ENCODE measurements around the gene TIRAP. TPM values are rescaled to one million over a fixed set of nuclear protein-coding genes. Genes with fewer than 3 reads are reported as not detected.

Gene TIRAP
- total RNA-seq, 1 donor from 2014 or later, result 16.9 TPM

DNA sequence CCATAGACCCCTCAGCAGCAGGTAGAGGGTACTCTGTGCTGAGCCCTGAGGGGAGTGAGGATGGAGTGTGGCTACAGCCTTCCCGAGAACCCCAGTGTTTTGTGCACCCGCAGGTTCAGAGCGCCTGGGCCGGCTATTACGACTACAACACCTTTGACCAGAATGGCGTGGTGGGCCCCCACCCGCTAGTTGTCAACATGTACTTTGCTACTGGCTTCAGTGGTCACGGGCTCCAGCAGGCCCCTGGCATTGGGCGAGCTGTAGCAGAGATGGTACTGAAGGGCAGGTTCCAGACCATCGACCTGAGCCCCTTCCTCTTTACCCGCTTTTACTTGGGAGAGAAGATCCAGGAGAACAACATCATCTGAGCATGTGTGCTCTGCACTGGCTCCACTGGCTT, 5.6 kb upstream of the TIRAP start:
- Histone ChIP-seq H3K4me1 (peaks cover 10% of the 10 kb centered on the region), H3K27me3 (no peaks in the 10 kb centered on the region), H3K27ac (no peak overlapping the region), H3K36me3 (peaks cover 0 to 5% of the 10 kb centered on the region in 2 donors), H3K9me3 (no peaks in the 10 kb centered on the region), H3K4me3 (no peak overlapping the region)
- no peak for DNase-seq (ENCODE audit: extremely low spot score in 2 of 2)
- TF ChIP-seq CTCF (IDR thresholded peaks at IDR 0.05), result no peak
- no peak for TF ChIP-seq POLR2AphosphoS5 (IDR thresholded peaks at IDR 0.05; ENCODE audit: insufficient read depth in 1 of 2, low read depth in 1 of 2)
- TF ChIP-seq POLR2A (IDR thresholded peaks at IDR 0.05), result no peak
- intact Hi-C loops (cut with DNase I), result no loop called here

DNA sequence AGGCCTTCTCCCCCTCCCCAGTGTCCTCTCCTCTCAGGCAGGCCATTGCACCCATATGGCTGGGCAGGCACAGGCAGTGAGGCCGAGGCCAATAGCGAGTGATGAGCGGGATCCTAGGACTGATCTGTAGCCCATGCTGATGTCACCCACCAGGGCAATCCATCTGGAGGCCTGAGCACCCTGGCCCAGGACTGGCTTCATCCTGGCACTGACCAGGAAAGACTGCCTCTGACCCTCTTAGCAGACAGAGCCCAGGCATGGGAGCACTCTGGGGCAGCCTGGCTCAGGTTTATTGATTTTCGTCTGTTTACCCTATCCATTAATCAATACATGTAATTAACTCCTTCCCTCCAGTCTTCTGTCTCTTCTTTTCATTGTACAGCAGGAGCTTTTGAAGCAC, 5.1 kb upstream of the TIRAP start:
- H3K27me3 ChIP-seq, result no peaks in the 10 kb centered on the region
- no peaks in the 10 kb centered on the region for H3K9me3 ChIP-seq
- intact Hi-C loops (cut with DNase I), result no loop called here
- no peak overlapping the region for H3K4me3 ChIP-seq
- H3K36me3 ChIP-seq, result peaks cover 0 to 5% of the 10 kb centered on the region in 2 donors
- H3K4me1 ChIP-seq, result peaks cover 10% of the 10 kb centered on the region
- DNase-seq (ENCODE audit: extremely low spot score in 2 of 2), result no peak
- no peak overlapping the region for H3K27ac ChIP-seq
- TF ChIP-seq POLR2AphosphoS5 (IDR thresholded peaks at IDR 0.05; ENCODE audit: insufficient read depth in 1 of 2, low read depth in 1 of 2) (no peak), POLR2A (IDR thresholded peaks at IDR 0.05) (no peak), CTCF (IDR thresholded peaks at IDR 0.05) (no peak)

DNA sequence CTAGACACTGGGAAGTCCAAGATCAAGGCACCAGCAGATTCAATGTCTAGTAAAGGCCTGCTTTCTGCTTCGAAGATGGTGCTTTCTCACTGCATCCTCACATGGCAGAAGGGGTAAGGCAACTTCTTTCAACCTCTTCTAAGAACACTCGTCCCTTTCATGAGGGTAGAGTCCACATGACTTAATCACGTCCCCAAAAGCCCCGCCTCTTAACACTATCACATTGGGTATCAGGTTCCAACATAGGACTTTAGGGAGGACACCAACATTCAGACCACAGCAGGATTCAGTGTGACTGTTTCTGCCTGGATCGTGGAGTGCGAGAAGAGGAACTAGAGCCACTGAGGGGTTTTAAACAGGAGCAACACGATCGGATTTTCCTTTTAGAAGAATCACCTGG, 3.7 kb upstream of the TIRAP start:
- no peaks in the 10 kb centered on the region for H3K36me3 ChIP-seq
- H3K9me3 ChIP-seq, result no peaks in the 10 kb centered on the region
- H3K4me3 ChIP-seq, result no peak overlapping the region
- TF ChIP-seq CTCF (IDR thresholded peaks at IDR 0.05) (no peak), POLR2AphosphoS5 (IDR thresholded peaks at IDR 0.05; ENCODE audit: insufficient read depth in 1 of 2, low read depth in 1 of 2) (no peak), POLR2A (IDR thresholded peaks at IDR 0.05) (no peak)
- intact Hi-C loops (cut with DNase I), result no loop called here
- no peak for DNase-seq (ENCODE audit: extremely low spot score in 2 of 2)
- H3K4me1 ChIP-seq, result peaks cover 18% of the 10 kb centered on the region
- H3K27ac ChIP-seq, result no peak overlapping the region
- H3K27me3 ChIP-seq, result no peaks in the 10 kb centered on the region

DNA sequence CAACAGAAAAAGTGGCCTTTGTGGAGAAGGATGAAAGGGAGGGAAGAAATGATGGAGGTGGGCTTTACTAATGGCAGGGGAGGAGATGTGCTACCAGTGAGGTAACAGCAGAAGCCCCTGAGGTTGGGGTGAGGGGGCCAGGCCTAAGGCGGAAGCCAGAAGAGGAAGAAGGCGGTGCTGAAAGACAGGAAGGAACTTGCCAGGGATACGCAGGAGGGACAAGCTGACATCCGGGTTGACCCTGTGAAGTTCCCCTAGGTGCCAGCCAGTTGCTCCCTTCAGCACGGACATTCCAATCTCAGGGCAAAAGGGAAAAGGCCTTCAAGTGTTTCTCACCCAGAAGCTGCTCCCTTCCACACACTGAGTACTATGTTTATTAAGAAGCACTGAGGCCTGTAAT, 2.3 kb upstream of the TIRAP start:
- no peak overlapping the region for H3K4me3 ChIP-seq
- TF ChIP-seq POLR2A (IDR thresholded peaks at IDR 0.05), result no peak
- no peak for TF ChIP-seq CTCF (IDR thresholded peaks at IDR 0.05)
- TF ChIP-seq POLR2AphosphoS5 (IDR thresholded peaks at IDR 0.05; ENCODE audit: insufficient read depth in 1 of 2, low read depth in 1 of 2), result no peak
- peaks cover 25% of the 10 kb centered on the region for H3K4me1 ChIP-seq
- DNase-seq (ENCODE audit: extremely low spot score in 2 of 2), result no peak
- H3K9me3 ChIP-seq, result no peaks in the 10 kb centered on the region
- intact Hi-C loops (cut with DNase I), result no loop called here
- no peak overlapping the region for H3K27ac ChIP-seq
- H3K36me3 ChIP-seq, result no peaks in the 10 kb centered on the region
- no peaks in the 10 kb centered on the region for H3K27me3 ChIP-seq

DNA sequence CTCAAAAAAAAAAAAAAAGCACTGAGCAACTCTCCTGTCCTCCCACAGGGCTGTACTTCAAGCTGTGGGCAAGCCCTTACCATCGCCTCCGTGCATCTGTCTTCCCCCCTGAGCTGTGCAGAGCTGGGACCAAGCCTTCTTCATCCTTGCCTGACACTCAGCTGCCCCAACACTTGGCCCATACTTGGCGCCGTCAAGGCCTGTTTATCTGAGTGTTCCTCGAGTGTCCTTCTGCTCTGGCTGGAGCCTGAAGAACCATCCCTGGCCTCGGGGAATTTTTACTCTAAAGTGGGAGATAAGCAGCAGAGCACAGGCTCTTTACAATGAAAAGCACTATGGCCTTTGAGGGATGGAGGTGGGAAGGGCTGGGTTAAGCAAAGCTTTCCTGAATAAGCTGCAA, 1.6 kb upstream of the TIRAP start:
- DNase-seq (ENCODE audit: extremely low spot score in 2 of 2), result no peak
- no peaks in the 10 kb centered on the region for H3K27me3 ChIP-seq
- no peaks in the 10 kb centered on the region for H3K36me3 ChIP-seq
- no peak overlapping the region for H3K27ac ChIP-seq
- intact Hi-C loops (cut with DNase I), result no loop called here
- H3K9me3 ChIP-seq, result no peaks in the 10 kb centered on the region
- peaks cover 25% of the 10 kb centered on the region for H3K4me1 ChIP-seq
- no peak overlapping the region for H3K4me3 ChIP-seq
- TF ChIP-seq CTCF (IDR thresholded peaks at IDR 0.05), result no peak
- TF ChIP-seq POLR2A (IDR thresholded peaks at IDR 0.05), result no peak
- TF ChIP-seq POLR2AphosphoS5 (IDR thresholded peaks at IDR 0.05; ENCODE audit: insufficient read depth in 1 of 2, low read depth in 1 of 2), result no peak

Data from vagina (tissue), 2 donors.